Left colon (tissue), 2 donors: ENCODE measurements around the gene GYPC. TPM values are rescaled to one million over a fixed set of nuclear protein-coding genes. Genes with fewer than 3 reads are reported as not detected.
"Not testable (repeated sequence)": the region's sequence is repeated elsewhere in the genome, so short reads cannot be mapped to it uniquely, and the experiment has no call there.

Experiments
- ATAC-seq: fragments of 200-7000 bp; cut with Tn5 transposase; one replicate; pipeline ENCODE4 v1.9.1; 2020; ENCODE audit warnings: mild to moderate bottlenecking, moderate library complexity
- DNase-seq, 2 donors: peaks; one replicate each; pipeline ENCODE4 v3.0.0-alpha.2; 2020
- intact Hi-C, 2 donors: fragments of 100-400 bp; cut with DNase I in 1 of 2; cut with micrococcal nuclease in 1 of 2; formaldehyde crosslinking; loops; one replicate each; pipeline versions ENCODE4 v1.11.2 to v1.14.0; 2022; cut with DNase I, micrococcal nuclease
- long read RNA-seq: library from polyadenylated mRNA; unstranded; transcript quantifications from one replicate; pipeline ENCODE4 v2.0.0, GENCODE V29; 2021
- total RNA-seq, 2 donors: library from RNA; stranded (reverse); fragmentation: NEBNext Ultra II Directional; extraction: Animal tissue kit (Norgen Biotek cat#: 25700); gene quantifications; one replicate each; pipeline ENCODE4 v1.2.1, GENCODE V29; 2021
- donor health status: DM: no; HTN: no; CAD: no.
- donor health status: DM: yes; HTN: yes; CAD: no.

Gene GYPC
- total RNA-seq = 10 to 100 TPM in 1 of 2 donors, 1 to 10 TPM in 1; 7.2 to 20.5 TPM
- long read RNA-seq, partial matches to known transcripts = 2 of 8 reads
- long read RNA-seq, other reads (novel, unspliced or antisense) = 1 of 8 reads

- DNase-seq (peak; percentile 55 to 63), ATAC-seq (peak; percentile 41)
- intact Hi-C loops = no loop called here
These were observed at the start of gene GYPC for GRCh38 chr2:126655500-126656430. TSS of gene GYPC (plus strand) at chr2:126656158. CDS start at chr2:126656264, 106 bp downstream.

GRCh38 chr2:126614524-126615227 is 41.3 kb upstream of the GYPC start:
- intact Hi-C loops = no loop called here
- DNase-seq (no peak), ATAC-seq (no peak)

GRCh38 chr2:126616606-126617069 is 39.3 kb upstream of the GYPC start:
- ATAC-seq (no peak), DNase-seq (no peak)
- intact Hi-C loops = no loop called here

GRCh38 chr2:126620302-126620701 is 35.7 kb upstream of the GYPC start:
- no peak for DNase-seq
- ATAC-seq = no peak
- intact Hi-C loops = no loop called here

GRCh38 chr2:126623000-126623399 is 33.0 kb upstream of the GYPC start:
- ATAC-seq (no peak), DNase-seq (no peak)
- intact Hi-C loops = no loop called here

GRCh38 chr2:126627643-126628042 is 28.3 kb upstream of the GYPC start:
- intact Hi-C loops = no loop called here
- ATAC-seq = no peak
- DNase-seq = no peak

- DNase-seq (peak in 1 of 2 donors; percentile 19), ATAC-seq (peak; percentile 56)
- intact Hi-C loops = no loop called here
These were observed 21.6 kb upstream of the GYPC start for GRCh38 chr2:126634273-126634861.

GRCh38 chr2:126635281-126635680 is 20.7 kb upstream of the GYPC start:
- intact Hi-C loops = no loop called here
- ATAC-seq = no peak
- no peak for DNase-seq

GRCh38 chr2:126635736-126636135 is 20.2 kb upstream of the GYPC start:
- no peak for DNase-seq
- no peak for ATAC-seq
- intact Hi-C loops = no loop called here

GRCh38 chr2:126637386-126637785 is 18.6 kb upstream of the GYPC start:
- intact Hi-C loops = no loop called here
- no peak for DNase-seq
- ATAC-seq = no peak

GRCh38 chr2:126638746-126639145 is 17.2 kb upstream of the GYPC start:
- DNase-seq (no peak), ATAC-seq (no peak)
- intact Hi-C loops = no loop called here

GRCh38 chr2:126639276-126639675 is 16.7 kb upstream of the GYPC start:
- intact Hi-C loops = no loop called here
- DNase-seq = no peak
- ATAC-seq = no peak

GRCh38 chr2:126641294-126641693 is 14.7 kb upstream of the GYPC start:
- DNase-seq, ATAC-seq, intact Hi-C loops: not testable (repeated sequence)

GRCh38 chr2:126642031-126642430 is 13.9 kb upstream of the GYPC start:
- intact Hi-C loops = no loop called here
- ATAC-seq (no peak), DNase-seq (no peak)

- ATAC-seq = no peak
These were observed 12.5 kb upstream of the GYPC start for GRCh38 chr2:126643431-126643830.

GRCh38 chr2:126643972-126644371 is 12.0 kb upstream of the GYPC start:
- intact Hi-C loops = no loop called here
- ATAC-seq (no peak), DNase-seq (no peak)

More at GRCh38 chr2:126643431-126643830, 12.5 kb upstream of the GYPC start:
- no peak for DNase-seq
- intact Hi-C loops = no loop called here

- ATAC-seq = no peak
- intact Hi-C loops = no loop called here
- DNase-seq = no peak
These were observed 11.2 kb upstream of the GYPC start for GRCh38 chr2:126644630-126645191.

GRCh38 chr2:126645211-126645618 is 10.7 kb upstream of the GYPC start:
- ATAC-seq (no peak), DNase-seq (no peak)
- intact Hi-C loops = no loop called here

GRCh38 chr2:126646026-126646425 is 9.9 kb upstream of the GYPC start:
- no peak for DNase-seq
- intact Hi-C loops = no loop called here
- no peak for ATAC-seq
